Immature natural killer cell (primary cell): ENCODE measurements around the gene TMEM132C. TPM values are rescaled to one million over a fixed set of nuclear protein-coding genes. Genes with fewer than 3 reads are reported as not detected.
"Not testable (repeated sequence)": the region's sequence is repeated elsewhere in the genome, so short reads cannot be mapped to it uniquely, and the experiment has no call there.

Source experiments
- DNase-seq, 3 donors: peaks; one replicate each; pipeline ENCODE4 v3.0.0; 2022; ENCODE audit warnings: mixed read lengths in 1 of 3
- H3K27ac Mint-ChIP-seq, 6 donors: one replicate each; pipeline ENCODE4 v1.8.0; 2020; ENCODE audit warnings: mixed read lengths in 6 of 6, mild to moderate bottlenecking in 5 of 6, inconsistent platforms in 4 of 6, moderate library complexity in 3 of 6
- H3K27me3 Mint-ChIP-seq, 3 donors: one replicate each; pipeline ENCODE4 v1.8.0; 2020 to 2021; ENCODE audit warnings: low read depth in 3 of 3, mild to moderate bottlenecking in 3 of 3, mixed read lengths in 3 of 3, moderate library complexity in 3 of 3, inconsistent platforms in 1 of 3
- H3K36me3 Mint-ChIP-seq, 3 donors: one replicate each; pipeline ENCODE4 v1.8.0; 2020; ENCODE audit warnings: mixed read lengths in 3 of 3, inconsistent platforms in 2 of 3, mild to moderate bottlenecking in 2 of 3
- H3K4me1 Mint-ChIP-seq, 2 donors: one replicate each; pipeline ENCODE4 v1.8.0; 2020; ENCODE audit warnings: inconsistent platforms in 2 of 2, mild to moderate bottlenecking in 2 of 2, mixed read lengths in 2 of 2, moderate library complexity in 1 of 2
- H3K4me3 Mint-ChIP-seq, 5 donors: one replicate each; pipeline ENCODE4 v1.8.0; 2020; ENCODE audit warnings: mild to moderate bottlenecking in 5 of 5, mixed read lengths in 5 of 5, inconsistent platforms in 3 of 5, moderate library complexity in 3 of 5
- H3K9me3 Mint-ChIP-seq, 6 donors: one replicate each; pipeline ENCODE4 v1.8.0; 2020; ENCODE audit warnings: mild to moderate bottlenecking in 6 of 6, mixed read lengths in 6 of 6, inconsistent platforms in 4 of 6, moderate library complexity in 3 of 6
- polyA plus RNA-seq, 3 donors: library from polyadenylated mRNA; unstranded; fragments of 300-500 nt; fragmentation: Illumina TruSeq; gene quantifications; one replicate each; pipeline ENCODE4 v1.2.3, GENCODE V29; 2021

The TMEM132C gene
- polyA plus RNA-seq, 3 donors from 2014 or later: 0.24 TPM; not detected in 2

DNA sequence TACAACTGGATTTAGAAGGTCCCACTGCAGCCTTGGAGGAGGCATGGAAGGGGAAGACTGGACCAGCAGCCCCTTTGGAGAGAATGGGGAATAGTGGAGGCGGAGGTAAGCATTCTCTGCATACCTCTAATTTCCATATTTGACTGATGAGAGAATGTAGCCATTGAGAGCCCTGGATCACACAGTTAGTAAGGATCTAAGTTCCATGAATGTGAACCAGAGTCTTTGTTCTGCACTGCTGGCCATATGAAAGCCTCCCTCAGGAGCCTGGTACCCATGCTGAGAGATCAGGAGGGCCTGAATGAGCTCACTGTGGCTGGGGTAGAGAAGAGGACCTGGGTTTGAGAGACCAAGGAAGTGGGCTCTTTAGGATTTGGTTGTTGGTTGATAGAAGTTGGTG lies 192.1 kb downstream of the TMEM132C start:
- DNase-seq: no peak
- Mint-ChIP-seq H3K9me3 (peaks cover 0 to 3% (median 0%) of the 10 kb centered on the region in 6 donors), H3K4me3 (no peak overlapping the region), H3K4me1 (no peaks in the 10 kb centered on the region), H3K27ac (no peak overlapping the region), H3K27me3 (peaks cover 0 to 6% (median 5%) of the 10 kb centered on the region in 3 donors), H3K36me3 (no peaks in the 10 kb centered on the region)

DNA sequence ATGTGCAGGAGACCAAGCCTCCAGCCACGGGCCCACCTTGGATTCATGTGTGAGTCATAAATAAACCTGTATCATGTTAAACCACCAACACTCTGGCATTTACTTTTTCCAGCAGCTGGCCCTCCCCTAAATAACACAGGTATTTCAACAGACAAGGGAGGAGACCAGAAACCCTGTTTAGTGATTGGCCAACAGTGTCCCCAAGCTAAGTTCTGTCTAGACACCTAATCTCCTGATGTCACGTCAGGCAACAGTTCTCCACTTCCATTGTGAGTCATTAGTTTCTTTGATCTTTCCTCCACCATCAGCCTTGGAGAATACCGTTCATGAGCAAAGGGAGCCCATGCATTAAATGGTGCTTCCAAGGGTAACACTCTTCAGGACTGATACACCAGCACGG lies 196.9 kb downstream of the TMEM132C start:
- Mint-ChIP-seq H3K27ac (no peak overlapping the region), H3K4me3 (no peak overlapping the region), H3K4me1 (no peaks in the 10 kb centered on the region), H3K36me3 (no peaks in the 10 kb centered on the region), H3K9me3 (peaks cover 0 to 3% (median 0%) of the 10 kb centered on the region in 6 donors), H3K27me3 (peaks cover 0 to 10% (median 2%) of the 10 kb centered on the region in 3 donors)
- no peak for DNase-seq

DNA sequence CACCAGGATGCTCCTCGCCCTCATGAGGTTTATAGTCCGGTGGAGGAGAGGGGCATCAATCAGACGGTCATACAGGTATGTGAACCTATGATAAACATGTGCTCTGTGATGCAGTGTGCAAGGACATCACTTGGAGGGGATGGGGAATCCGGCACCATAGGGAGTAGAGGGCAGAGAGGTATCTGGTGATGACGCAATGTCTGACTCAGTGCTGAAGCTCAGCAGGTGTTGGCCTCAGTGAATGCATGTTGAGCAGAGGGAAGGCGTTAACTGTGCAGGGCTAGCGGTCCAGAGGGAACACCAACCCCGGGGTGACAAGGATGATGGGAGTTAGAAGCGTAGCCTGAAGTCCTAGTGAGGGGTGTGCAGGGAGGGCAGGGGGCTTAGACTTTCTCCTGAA lies 200.9 kb downstream of the TMEM132C start:
- peaks cover 0 to under 1% (median 0%) of the 10 kb centered on the region in 6 donors for H3K9me3 Mint-ChIP-seq
- H3K4me3 Mint-ChIP-seq: no peak overlapping the region
- no peak overlapping the region for H3K27ac Mint-ChIP-seq
- peaks cover 0 to under 1% (median 0%) of the 10 kb centered on the region in 3 donors for H3K36me3 Mint-ChIP-seq
- peaks cover 0 to 4% (median 3%) of the 10 kb centered on the region in 3 donors for H3K27me3 Mint-ChIP-seq
- DNase-seq: no peak
- H3K4me1 Mint-ChIP-seq: no peaks in the 10 kb centered on the region

DNA sequence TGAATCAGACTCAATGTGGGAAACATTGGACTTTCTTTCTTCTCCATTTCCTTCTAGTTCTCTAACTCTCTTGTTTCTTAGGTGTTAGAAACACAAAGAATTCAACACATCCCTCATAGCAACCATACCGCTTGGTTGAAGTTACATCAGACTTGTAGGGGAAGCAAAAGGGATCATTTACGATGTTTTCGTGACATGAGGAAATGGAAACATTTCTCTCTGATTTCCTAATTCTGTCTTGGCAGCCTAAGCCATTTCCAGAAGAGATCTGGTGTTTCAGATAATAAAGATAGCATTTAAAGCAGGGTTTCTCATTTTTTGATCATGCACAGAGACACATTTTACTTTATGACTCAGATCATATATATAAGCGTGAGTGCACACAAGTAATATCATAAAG lies 202.0 kb downstream of the TMEM132C start:
- Mint-ChIP-seq H3K27me3 (peaks cover 0 to 10% (median 7%) of the 10 kb centered on the region in 3 donors), H3K4me1 (no peaks in the 10 kb centered on the region), H3K27ac (no peak overlapping the region), H3K36me3 (peaks cover 0 to 9% (median 7%) of the 10 kb centered on the region in 3 donors), H3K4me3 (no peak overlapping the region), H3K9me3 (peaks cover 0 to 10% (median 2%) of the 10 kb centered on the region in 6 donors)
- no peak for DNase-seq

DNA sequence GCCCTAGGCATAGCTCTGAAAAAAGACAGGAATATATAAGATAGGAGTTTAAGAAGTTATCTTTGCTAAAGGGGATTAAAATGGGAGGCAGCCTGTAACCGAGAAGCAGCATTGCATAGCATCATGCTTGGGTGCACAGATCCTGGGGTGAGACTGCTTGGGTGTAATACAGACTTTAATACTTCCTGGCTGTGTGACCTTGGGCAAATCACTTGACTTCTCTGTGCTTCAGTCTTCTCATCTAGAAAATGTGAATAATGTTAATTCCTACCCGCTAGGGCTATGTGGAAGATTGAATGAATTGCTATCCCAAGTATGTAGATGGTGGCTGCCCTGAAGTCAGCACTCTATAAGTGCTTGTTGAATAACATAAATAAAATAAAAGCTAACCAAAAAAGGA lies 204.5 kb downstream of the TMEM132C start:
- no peak for DNase-seq
- H3K27ac Mint-ChIP-seq: no peak overlapping the region
- peaks cover 0 to 3% of the 10 kb centered on the region in 2 donors for H3K4me1 Mint-ChIP-seq
- peaks cover 0 to 10% (median 2%) of the 10 kb centered on the region in 6 donors for H3K9me3 Mint-ChIP-seq
- peaks cover 0 to 9% (median 7%) of the 10 kb centered on the region in 3 donors for H3K36me3 Mint-ChIP-seq
- H3K27me3 Mint-ChIP-seq: peaks cover 4 to 12% (median 7%) of the 10 kb centered on the region in 3 donors
- H3K4me3 Mint-ChIP-seq: no peak overlapping the region

DNA sequence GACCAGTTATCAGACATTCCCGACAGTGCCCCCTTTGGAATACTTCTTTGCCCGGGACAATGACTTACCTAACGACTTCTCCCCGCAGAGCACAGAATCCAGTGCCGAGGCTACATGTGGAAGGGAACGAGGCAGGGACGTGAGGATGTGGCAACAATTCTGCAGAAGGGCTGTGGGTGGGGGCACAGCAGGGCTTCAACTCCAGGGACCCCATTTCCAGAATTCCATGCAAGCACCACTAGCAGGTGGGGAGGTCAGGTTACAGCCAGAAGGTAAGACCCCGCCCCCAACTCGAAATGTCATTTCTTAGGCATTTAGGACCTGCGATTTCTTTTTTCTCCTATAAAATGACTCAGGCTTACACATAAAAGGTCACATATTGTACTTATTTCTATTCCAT lies 207.9 kb downstream of the TMEM132C start:
- H3K4me3 Mint-ChIP-seq: no peak overlapping the region
- no peak overlapping the region for H3K27ac Mint-ChIP-seq
- peaks cover 0 to 3% of the 10 kb centered on the region in 2 donors for H3K4me1 Mint-ChIP-seq
- H3K9me3 Mint-ChIP-seq: peaks cover 0 to 10% (median 2%) of the 10 kb centered on the region in 6 donors
- peaks cover 0 to 9% (median 7%) of the 10 kb centered on the region in 3 donors for H3K36me3 Mint-ChIP-seq
- peaks cover 3 to 15% (median 4%) of the 10 kb centered on the region in 3 donors for H3K27me3 Mint-ChIP-seq
- DNase-seq: no peak

DNA sequence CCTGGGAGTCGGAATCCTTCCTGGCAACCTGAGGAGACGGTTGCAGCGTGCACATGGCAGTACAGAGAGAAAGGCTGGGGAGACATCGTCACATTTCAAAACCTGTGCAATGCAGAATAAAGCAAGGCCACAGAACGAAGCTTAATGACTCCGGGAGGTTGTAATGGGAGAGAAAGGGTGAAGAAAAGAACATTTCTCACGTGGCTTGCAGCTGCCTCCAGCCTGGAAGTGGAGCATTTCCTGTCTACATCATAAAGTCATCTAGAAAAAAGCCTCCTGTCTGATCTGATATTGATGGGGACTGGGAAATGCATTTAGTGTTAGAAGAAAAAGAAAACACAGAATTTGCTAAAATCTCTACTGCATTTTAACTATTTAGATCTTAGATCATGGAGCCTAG lies 209.3 kb downstream of the TMEM132C start:
- Mint-ChIP-seq H3K4me1 (peaks cover 0 to 3% of the 10 kb centered on the region in 2 donors), H3K4me3 (no peak overlapping the region), H3K36me3 (peaks cover 0 to 9% (median 7%) of the 10 kb centered on the region in 3 donors), H3K9me3 (peaks cover 0 to 10% (median 2%) of the 10 kb centered on the region in 6 donors), H3K27me3 (peaks cover 3 to 15% (median 4%) of the 10 kb centered on the region in 3 donors), H3K27ac (no peak overlapping the region)
- DNase-seq: no peak

DNA sequence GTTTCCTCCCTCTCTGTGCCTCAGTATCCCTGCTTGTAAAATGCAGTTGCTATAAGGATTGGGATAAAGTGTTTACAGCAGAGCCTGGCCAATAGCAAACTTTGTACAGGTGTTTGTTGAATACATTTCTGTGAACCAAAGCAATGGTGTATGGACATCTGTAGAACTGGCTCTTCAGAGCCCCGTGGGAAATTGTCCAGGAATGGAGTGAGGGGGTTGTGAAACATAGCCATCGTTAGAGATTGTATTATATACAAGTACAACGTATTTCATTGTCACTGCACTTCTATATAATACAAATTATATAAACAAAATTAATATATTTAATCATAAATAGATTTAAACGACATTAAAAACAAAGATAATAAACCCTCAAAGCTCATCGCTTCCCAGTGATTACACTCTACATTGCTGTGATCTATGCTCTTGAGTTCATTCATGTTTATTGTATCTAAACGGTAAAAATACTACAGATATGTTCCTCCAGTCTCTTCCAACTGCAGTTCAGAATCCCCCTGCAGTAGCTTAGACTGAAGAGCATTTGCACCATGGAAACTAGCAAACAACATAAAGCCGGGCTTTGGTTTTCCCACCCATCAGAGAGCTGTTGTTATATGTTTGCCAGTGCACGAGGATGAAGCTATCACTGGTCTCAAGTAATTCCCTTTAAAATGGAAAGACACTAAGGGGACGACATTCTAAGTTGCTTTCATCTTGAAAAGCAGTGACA lies 216.7 kb downstream of the TMEM132C start:
- H3K4me3 Mint-ChIP-seq: no peak overlapping the region
- H3K36me3 Mint-ChIP-seq: no peaks in the 10 kb centered on the region
- no peak for DNase-seq
- peaks cover 0 to 3% (median 0%) of the 10 kb centered on the region in 6 donors for H3K9me3 Mint-ChIP-seq
- no peaks in the 10 kb centered on the region for H3K4me1 Mint-ChIP-seq
- H3K27ac Mint-ChIP-seq: no peak overlapping the region
- H3K27me3 Mint-ChIP-seq: peaks cover 0 to 2% (median 2%) of the 10 kb centered on the region in 3 donors

DNA sequence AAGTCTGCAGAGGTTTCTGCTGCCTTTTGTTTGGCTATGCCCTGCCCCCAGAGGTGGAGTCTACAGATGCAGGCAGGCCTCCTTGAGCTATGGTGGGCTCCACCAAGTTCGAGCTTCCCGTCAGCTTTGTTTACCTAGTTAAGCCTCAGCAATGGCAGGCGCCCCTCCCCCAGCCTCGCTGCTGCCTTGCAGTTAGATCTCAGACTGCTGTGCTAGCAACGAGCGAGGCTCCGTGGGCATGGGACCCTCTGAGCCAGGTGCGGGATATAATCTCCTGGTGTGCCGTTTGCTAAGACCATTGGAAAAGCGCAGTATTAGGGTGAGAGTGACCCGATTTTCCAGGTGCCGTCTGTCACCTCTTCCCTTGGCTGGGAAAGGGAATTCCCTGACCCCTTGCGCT lies 230.4 kb downstream of the TMEM132C start:
- not testable (repeated sequence) for H3K27ac Mint-ChIP-seq, H3K9me3 Mint-ChIP-seq, H3K36me3 Mint-ChIP-seq, DNase-seq, H3K4me1 Mint-ChIP-seq, H3K4me3 Mint-ChIP-seq
- H3K27me3 Mint-ChIP-seq: peaks cover 9 to 22% (median 10%) of the 10 kb centered on the region in 3 donors

DNA sequence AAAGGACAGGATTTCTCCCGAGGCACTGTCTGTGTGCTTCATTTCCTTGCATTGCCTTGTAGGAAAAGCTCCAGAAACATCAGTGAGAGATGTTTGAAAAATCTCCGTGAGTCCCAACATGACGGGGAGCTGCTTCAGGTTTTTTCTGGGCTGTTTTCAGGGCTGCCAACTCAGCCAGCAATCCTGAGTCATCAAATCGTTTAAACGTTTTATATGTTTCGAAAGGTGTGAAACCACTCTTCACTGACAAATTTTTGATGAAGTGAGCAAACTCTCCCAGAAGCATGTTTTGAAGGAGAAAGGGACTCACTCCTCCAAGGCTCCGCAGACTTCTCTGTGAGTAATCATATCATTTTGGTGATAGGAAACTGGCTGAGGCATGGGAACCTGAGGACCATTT lies 240.5 kb downstream of the TMEM132C start:
- Mint-ChIP-seq H3K36me3 (no peaks in the 10 kb centered on the region), H3K27ac (no peak overlapping the region), H3K27me3 (peaks cover 0 to 19% (median 0%) of the 10 kb centered on the region in 3 donors), H3K9me3 (peaks cover 0 to 1% (median 0%) of the 10 kb centered on the region in 6 donors), H3K4me1 (no peaks in the 10 kb centered on the region), H3K4me3 (no peak overlapping the region)
- no peak for DNase-seq

DNA sequence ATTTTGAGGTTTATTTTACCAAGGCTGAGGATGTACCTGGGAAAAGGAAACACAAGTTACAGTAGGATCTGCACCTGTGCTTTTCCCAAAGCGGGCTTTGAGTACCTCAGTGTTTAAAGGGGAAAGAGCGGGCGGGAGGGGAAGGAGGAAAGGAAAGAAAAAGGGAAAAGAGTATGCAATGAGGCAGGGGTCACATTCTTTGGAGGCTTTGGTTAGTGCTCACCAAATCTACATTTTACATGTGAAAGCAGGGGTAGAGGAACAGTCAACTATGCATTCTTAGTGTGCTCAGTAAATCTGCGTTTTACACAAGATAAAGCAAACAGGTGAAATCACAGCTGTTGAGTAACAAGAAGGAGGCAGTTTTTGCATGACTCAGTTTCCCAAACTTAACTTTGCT lies 242.2 kb downstream of the TMEM132C start:
- H3K27me3 Mint-ChIP-seq: peaks cover 0 to 16% (median 2%) of the 10 kb centered on the region in 3 donors
- no peaks in the 10 kb centered on the region for H3K36me3 Mint-ChIP-seq
- no peak overlapping the region for H3K4me3 Mint-ChIP-seq

DNA sequence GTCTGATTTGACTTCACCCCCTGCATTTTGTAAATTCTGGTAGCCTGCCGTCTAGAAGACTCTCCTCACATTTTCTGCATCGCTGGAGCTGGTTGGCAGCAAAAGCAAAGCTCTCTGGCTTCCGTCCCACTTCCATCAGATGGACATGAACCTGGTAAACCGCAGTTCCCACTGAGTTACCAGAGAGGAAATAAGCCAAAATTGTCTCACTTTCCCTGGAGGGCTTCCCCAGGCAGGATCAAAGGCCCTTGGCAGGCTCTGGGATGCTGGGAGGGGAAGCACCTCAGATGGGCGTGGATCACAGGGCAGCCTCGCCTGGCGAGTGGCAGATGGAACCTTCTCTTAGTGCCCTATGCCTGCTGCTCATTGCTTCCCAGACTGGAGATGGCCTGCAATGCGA lies 243.5 kb downstream of the TMEM132C start:
- Mint-ChIP-seq H3K36me3 (no peaks in the 10 kb centered on the region), H3K27me3 (peaks cover 2 to 16% (median 2%) of the 10 kb centered on the region in 3 donors), H3K4me3 (no peak overlapping the region), H3K9me3 (peaks cover 0 to 3% (median 0%) of the 10 kb centered on the region in 6 donors), H3K27ac (no peak overlapping the region), H3K4me1 (no peaks in the 10 kb centered on the region)
- DNase-seq: no peak

More for the DNA sequence above, 242.2 kb downstream of the TMEM132C start:
- no peak overlapping the region for H3K27ac Mint-ChIP-seq
- peaks cover 0 to 3% (median 0%) of the 10 kb centered on the region in 6 donors for H3K9me3 Mint-ChIP-seq
- DNase-seq: no peak
- H3K4me1 Mint-ChIP-seq: no peaks in the 10 kb centered on the region

DNA sequence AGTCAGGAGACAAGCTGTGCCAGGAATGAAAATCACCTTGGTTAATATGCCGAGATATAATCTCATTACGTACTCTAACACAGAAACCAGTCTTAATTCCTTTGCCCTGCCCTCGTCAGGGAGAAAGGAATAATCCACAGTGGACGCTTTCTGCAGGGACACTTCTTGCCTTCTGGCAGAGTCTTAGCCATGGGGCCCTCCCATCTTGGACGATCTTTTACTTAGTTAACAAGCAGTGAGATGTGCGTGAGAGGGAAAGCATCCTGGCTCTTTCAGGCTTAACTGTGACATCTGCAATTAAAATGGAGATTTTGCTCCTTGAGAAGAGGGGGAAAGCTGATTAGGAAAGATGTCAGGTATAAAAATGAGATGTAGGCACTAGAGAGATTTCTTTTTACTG lies 246.4 kb downstream of the TMEM132C start:
- Mint-ChIP-seq H3K27me3 (peaks cover 2 to 12% (median 5%) of the 10 kb centered on the region in 3 donors), H3K4me1 (no peaks in the 10 kb centered on the region), H3K36me3 (no peaks in the 10 kb centered on the region), H3K4me3 (no peak overlapping the region), H3K27ac (no peak overlapping the region), H3K9me3 (peaks cover 0 to 3% (median 0%) of the 10 kb centered on the region in 6 donors)
- no peak for DNase-seq

DNA sequence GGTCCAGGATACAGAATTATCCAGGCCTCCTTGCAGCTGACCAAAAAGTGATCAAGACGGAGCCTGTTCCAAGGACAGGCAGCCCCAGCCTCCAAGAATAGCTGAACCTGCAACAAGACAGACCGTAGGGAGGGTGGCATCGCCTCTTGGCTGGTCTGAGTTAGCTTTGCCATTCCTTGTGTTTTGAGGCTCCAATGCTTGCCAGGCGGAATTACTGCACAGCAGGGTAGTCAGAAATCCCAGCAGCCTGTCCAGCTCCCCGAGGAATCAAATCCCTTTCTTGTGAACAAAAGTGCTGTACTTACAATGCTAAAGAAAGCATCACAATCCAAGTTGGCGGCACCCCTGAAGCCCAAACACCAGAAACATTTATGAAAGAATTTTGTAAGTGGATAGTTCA lies 246.9 kb downstream of the TMEM132C start:
- Mint-ChIP-seq H3K9me3 (peaks cover 0 to 3% (median 0%) of the 10 kb centered on the region in 6 donors), H3K4me3 (no peak overlapping the region), H3K4me1 (no peaks in the 10 kb centered on the region), H3K36me3 (no peaks in the 10 kb centered on the region), H3K27ac (no peak overlapping the region), H3K27me3 (peaks cover 2 to 15% (median 5%) of the 10 kb centered on the region in 3 donors)
- no peak for DNase-seq
